ENCODE results near the gene GPC6. TPM values are rescaled to one million over a fixed set of nuclear protein-coding genes. Genes with fewer than 3 reads are reported as not detected.

Gene GPC6
- total RNA-seq, 4 donors from 2014 or later: 13.7 to 21.7 (median 16.5) TPM

GRCh38 chr13:93298713-93299112 lies 72.1 kb downstream of the GPC6 start:
- H3K4me3 ChIP-seq: no peak overlapping the region
- no peak for TF ChIP-seq EP300 (IDR thresholded peaks at IDR 0.05)
- no peak for TF ChIP-seq CTCF (IDR thresholded peaks at IDR 0.05)
- no peak for TF ChIP-seq POLR2A (IDR thresholded peaks at IDR 0.05)
- TF ChIP-seq POLR2AphosphoS5 (IDR thresholded peaks at IDR 0.05): no peak
- no peak for ATAC-seq
- H3K27me3 ChIP-seq: no peaks in the 10 kb centered on the region
- no peaks in the 10 kb centered on the region for H3K36me3 ChIP-seq
- H3K9me3 ChIP-seq: no peaks in the 10 kb centered on the region
- H3K4me1 ChIP-seq: no peaks in the 10 kb centered on the region
- WGBS, 2 donors (ENCODE audit: low coverage in 1 of 2): 84 to 95% methylated on average over 4 of the region's 4 CpGs
- H3K27ac ChIP-seq: no peak overlapping the region

GRCh38 chr13:93304134-93304533 lies 77.5 kb downstream of the GPC6 start:
- Histone ChIP-seq H3K4me3 (no peak overlapping the region), H3K27ac (no peak overlapping the region), H3K27me3 (no peaks in the 10 kb centered on the region), H3K9me3 (no peaks in the 10 kb centered on the region), H3K36me3 (no peaks in the 10 kb centered on the region), H3K4me1 (no peaks in the 10 kb centered on the region)
- TF ChIP-seq POLR2AphosphoS5 (IDR thresholded peaks at IDR 0.05) (no peak), CTCF (IDR thresholded peaks at IDR 0.05) (no peak), EP300 (IDR thresholded peaks at IDR 0.05) (no peak), POLR2A (IDR thresholded peaks at IDR 0.05) (no peak)
- WGBS, 2 donors (ENCODE audit: low coverage in 1 of 2): 80% methylated on average over 4 of the region's 5 CpGs; no CpG with 5 or more reads in 1 of the 2 donors
- no peak for ATAC-seq

GRCh38 chr13:93304868-93305613 lies 78.4 kb downstream of the GPC6 start:
- no peaks in the 10 kb centered on the region for H3K4me1 ChIP-seq
- TF ChIP-seq CTCF (IDR thresholded peaks at IDR 0.05) (no peak), EP300 (IDR thresholded peaks at IDR 0.05) (no peak), POLR2A (IDR thresholded peaks at IDR 0.05) (no peak)
- no peaks in the 10 kb centered on the region for H3K27me3 ChIP-seq
- whole genome bisulfite sequencing, 2 donors (ENCODE audit: low coverage in 1 of 2): 64 to 78% methylated on average over 5 of the region's 6 CpGs
- no peak for ATAC-seq
- H3K9me3 ChIP-seq: no peaks in the 10 kb centered on the region
- H3K27ac ChIP-seq: no peak overlapping the region
- no peaks in the 10 kb centered on the region for H3K36me3 ChIP-seq
- H3K4me3 ChIP-seq: no peak overlapping the region

DNA sequence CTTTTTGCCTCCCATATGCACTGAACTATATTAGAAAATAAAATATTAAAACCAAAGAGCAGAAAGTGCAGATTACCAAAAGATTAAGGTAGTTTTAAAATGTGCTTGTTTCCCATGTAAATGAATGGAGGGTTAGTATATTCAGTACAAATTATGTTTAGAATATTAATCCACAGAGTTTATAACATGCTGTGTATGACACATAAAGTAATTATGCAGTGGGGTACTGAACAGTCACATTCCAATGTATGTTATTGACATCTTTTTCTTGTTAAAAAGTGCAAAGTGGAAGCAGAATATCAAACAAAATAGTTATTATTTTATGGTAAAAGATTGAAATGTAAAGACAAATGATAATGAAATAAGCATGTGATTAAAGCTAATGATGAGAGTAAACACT lies 79.3 kb downstream of the GPC6 start:
- Histone ChIP-seq H3K4me3 (no peak overlapping the region), H3K4me1 (no peaks in the 10 kb centered on the region), H3K27me3 (no peaks in the 10 kb centered on the region), H3K36me3 (no peaks in the 10 kb centered on the region), H3K9me3 (no peaks in the 10 kb centered on the region), H3K27ac (no peak overlapping the region)
- no peak for ATAC-seq
- TF ChIP-seq EP300 (IDR thresholded peaks at IDR 0.05) (no peak), CTCF (IDR thresholded peaks at IDR 0.05) (no peak), POLR2AphosphoS5 (IDR thresholded peaks at IDR 0.05) (no peak), POLR2A (IDR thresholded peaks at IDR 0.05) (no peak)

DNA sequence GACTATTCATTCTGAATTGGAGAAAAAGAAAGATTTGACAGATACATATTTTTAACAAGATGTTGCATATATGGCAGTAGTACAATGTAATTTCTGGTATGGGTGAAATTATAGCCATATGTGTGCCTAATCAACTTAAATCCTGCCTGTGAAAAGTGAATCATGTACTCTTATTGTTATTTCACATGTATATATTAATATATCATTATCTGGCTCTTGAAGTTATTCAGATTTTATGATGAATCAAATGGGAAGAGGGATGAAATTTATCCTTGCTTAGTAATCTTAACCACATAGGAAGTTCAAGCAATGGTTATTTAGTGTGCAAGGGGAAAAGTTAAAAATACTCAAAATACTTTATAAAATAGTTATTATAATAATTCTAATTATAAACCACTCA lies 80.5 kb downstream of the GPC6 start:
- Histone ChIP-seq H3K27ac (no peak overlapping the region), H3K4me3 (no peak overlapping the region), H3K9me3 (no peaks in the 10 kb centered on the region), H3K27me3 (no peaks in the 10 kb centered on the region), H3K36me3 (no peaks in the 10 kb centered on the region), H3K4me1 (no peaks in the 10 kb centered on the region)
- TF ChIP-seq CTCF (IDR thresholded peaks at IDR 0.05): no peak
- ATAC-seq: no peak
